Measurements from ENCODE around the gene KEL.

KEL gene

GRCh38 chr7:142899661-142900060, 62.5 kb downstream of the KEL start:
- TF ChIP-seq CTCF (IDR thresholded peaks at IDR 0.05; ENCODE audit: extremely low read depth, insufficient read depth, missing control alignments), result no peak
- no peak for DNase-seq (ENCODE audit: low spot score)
- in situ Hi-C loops (cut with MboI; ENCODE audit: low pct_unique_long_range_greater_than_20kb, low sequenced_read_pairs, unreplicated experiment), result no loop called here

- no peak for DNase-seq (ENCODE audit: low spot score)
- TF ChIP-seq CTCF (IDR thresholded peaks at IDR 0.05; ENCODE audit: extremely low read depth, insufficient read depth, missing control alignments), result no peak
- in situ Hi-C loops (cut with MboI; ENCODE audit: low pct_unique_long_range_greater_than_20kb, low sequenced_read_pairs, unreplicated experiment), result no loop called here
These were observed 63.6 kb downstream of the KEL start for GRCh38 chr7:142898377-142899170.

- no peak for DNase-seq (ENCODE audit: low spot score)
- in situ Hi-C loops (cut with MboI; ENCODE audit: low pct_unique_long_range_greater_than_20kb, low sequenced_read_pairs, unreplicated experiment), result no loop called here
- TF ChIP-seq CTCF (IDR thresholded peaks at IDR 0.05; ENCODE audit: extremely low read depth, insufficient read depth, missing control alignments), result no peak
These were observed 64.5 kb downstream of the KEL start for GRCh38 chr7:142897691-142898090.

- in situ Hi-C loops (cut with MboI; ENCODE audit: low pct_unique_long_range_greater_than_20kb, low sequenced_read_pairs, unreplicated experiment), result no loop called here
- DNase-seq (ENCODE audit: low spot score), result no peak
- no peak for TF ChIP-seq CTCF (IDR thresholded peaks at IDR 0.05; ENCODE audit: extremely low read depth, insufficient read depth, missing control alignments)
These were observed 65.3 kb downstream of the KEL start for GRCh38 chr7:142896741-142897379.

- in situ Hi-C loops (cut with MboI; ENCODE audit: low pct_unique_long_range_greater_than_20kb, low sequenced_read_pairs, unreplicated experiment), result no loop called here
- TF ChIP-seq CTCF (IDR thresholded peaks at IDR 0.05; ENCODE audit: extremely low read depth, insufficient read depth, missing control alignments), result no peak
- no peak for DNase-seq (ENCODE audit: low spot score)
These were observed 66.0 kb downstream of the KEL start for GRCh38 chr7:142896151-142896550.

GRCh38 chr7:142894985-142895593, 67.1 kb downstream of the KEL start:
- no peak for DNase-seq (ENCODE audit: low spot score)
- in situ Hi-C loops (cut with MboI; ENCODE audit: low pct_unique_long_range_greater_than_20kb, low sequenced_read_pairs, unreplicated experiment), result no loop called here
- no peak for TF ChIP-seq CTCF (IDR thresholded peaks at IDR 0.05; ENCODE audit: extremely low read depth, insufficient read depth, missing control alignments)

Measured in GM13977 (cell line).